ENCODE results near the gene PIK3R1.
"Not testable (repeated sequence)": the region's sequence is repeated elsewhere in the genome, so short reads cannot be mapped to it uniquely, and the experiment has no call there.

The PIK3R1 gene

GRCh38 chr5:68193481-68194036, 22.0 kb upstream of the PIK3R1 start:
- DNase-seq = no peak

DNA sequence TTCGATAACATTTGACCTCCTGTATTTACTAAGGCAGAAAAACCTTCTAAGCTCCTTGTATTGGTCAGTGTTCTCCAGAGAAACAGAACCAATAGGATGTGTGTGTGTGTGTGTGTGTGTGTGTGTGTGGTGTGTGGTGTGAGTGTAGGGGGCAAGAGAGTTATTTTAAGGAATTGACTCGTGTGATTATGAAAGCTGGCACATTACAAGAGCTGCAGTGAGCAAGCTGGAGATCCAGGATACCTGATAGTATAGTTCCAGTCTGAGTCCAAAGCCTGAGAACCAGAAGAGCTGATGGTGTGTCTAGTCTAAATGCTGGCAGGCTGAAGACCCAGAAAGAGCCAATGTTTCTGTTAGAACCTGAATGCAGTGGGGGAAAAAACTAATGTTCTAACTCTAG, 21.2 kb upstream of the PIK3R1 start:
- DNase-seq = no peak

DNA sequence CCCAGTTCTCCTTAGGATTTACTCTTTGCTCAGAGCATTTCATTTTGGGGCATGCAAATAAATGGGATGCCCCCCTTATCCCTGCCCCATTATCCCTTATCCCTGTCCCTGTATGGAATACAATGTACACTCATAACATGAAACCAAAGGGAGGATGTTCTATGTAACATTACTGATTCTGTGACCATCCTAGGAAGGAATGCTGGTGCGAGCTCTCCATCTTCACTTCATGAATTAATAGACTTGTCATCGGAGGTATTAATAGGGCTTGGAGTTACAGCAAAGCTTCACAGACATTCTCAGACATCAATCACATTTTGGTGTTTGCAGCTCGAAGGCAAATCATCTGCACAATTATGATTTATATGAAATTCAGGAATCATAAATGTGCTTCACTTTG, 20.4 kb upstream of the PIK3R1 start:
- DNase-seq = no peak

- DNase-seq = no peak
Observed at GRCh38 chr5:68196876-68197275, 18.7 kb upstream of the PIK3R1 start.

DNA sequence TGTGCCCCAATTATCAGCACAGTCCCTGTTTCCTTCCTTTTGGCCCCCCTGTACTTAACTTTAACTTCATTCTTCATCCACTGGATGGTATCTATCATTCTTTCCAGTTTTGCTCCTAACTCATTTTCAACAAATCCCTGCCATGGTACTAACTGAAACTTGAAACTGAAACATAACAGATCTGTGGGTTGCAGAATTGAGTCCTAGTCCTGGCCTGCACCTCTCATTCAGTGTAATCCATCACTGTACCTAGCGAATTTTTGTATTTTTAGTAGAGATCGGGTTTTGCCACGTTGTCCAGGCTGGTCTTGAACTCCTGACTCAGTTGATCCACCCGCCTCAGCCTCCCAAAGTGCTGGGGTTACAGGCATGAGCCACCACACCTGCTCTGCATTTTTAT, 15.3 kb upstream of the PIK3R1 start:
- no peak for DNase-seq

GRCh38 chr5:68210654-68211053, 4.9 kb upstream of the PIK3R1 start:
- DNase-seq = not testable (repeated sequence)

- no peak for DNase-seq
Observed at GRCh38 chr5:68214482-68215207, 911 bp upstream of the PIK3R1 start.

DNA sequence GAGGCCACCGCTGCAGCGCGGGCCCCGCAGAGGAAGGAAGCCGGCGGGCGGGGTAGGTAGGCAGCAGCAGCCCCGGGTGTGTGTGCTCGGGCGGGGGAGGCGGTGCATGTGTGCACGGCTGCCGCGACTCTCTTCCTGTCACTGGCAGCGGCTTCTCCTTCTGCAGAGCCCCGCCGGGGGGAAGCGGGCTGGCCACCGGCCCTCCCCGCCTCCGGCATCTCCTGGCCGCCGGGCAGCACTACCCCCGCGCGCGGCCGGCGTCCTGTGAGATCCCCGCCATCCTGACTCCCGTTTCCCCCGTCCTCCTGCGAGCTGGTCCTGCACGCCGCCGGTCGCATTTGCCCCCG, 315 bp downstream of the PIK3R1 start:
- DNase-seq = peak in 5 of 6 experiments; percentile 70 to 97 (median 90)

GRCh38 chr5:68216245-68217046, 890 bp downstream of the PIK3R1 start:
- peak; percentile 33 to 75 (median 56) for DNase-seq

DNA sequence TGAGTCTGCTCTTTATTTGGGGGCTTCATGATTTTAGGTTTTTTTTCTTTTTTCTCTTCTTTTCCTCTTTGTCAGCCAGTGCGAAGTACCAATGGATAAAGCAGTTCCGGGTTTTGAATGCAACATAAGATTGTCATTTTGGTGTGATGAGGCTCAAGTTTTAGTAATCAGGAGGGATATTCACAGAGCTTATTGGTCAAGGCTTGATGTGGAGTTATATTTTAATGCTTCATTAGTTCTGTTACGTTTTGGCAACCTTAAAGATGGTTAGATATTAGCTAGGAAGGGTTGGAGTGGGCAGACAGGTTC, 1.4 kb downstream of the PIK3R1 start:
- peak in 1 of 6 experiments; percentile 29 for DNase-seq

GRCh38 chr5:68217528-68217927, 2.0 kb downstream of the PIK3R1 start:
- no peak for DNase-seq

DNA sequence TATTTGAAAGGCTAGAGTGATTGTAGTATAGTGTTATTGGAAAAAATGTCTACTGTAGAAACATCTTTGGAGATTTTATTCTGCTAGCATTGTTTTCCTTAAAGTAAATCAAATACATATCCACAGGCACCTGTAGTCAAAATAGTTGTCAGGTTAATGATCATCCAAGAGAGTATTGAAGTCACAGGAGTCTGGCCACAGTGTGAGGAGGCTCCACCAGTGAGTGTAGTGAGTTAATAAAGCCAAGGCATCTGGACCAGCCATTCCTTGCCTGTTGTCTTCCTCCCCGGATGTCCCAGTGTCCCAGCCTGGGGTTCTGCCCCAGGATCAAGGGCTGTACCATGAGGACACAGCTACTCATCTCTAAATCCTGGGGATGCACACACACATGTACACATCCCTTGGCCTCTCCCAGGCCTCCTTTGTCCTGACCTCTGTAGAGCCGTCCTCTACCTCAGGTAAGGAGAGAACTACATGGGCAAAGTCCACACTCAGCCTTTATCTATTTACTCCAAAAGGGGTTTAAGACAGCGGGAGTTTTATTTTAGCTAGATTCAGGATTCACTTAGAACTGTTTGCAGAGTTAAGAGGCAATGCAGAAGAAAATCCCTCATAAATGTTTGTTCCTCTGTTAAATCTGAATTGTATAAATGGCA, 3.7 kb downstream of the PIK3R1 start:
- no peak for DNase-seq

GRCh38 chr5:68220260-68220659, 4.7 kb downstream of the PIK3R1 start:
- DNase-seq = no peak

GRCh38 chr5:68220914-68221313, 5.4 kb downstream of the PIK3R1 start:
- DNase-seq = no peak

DNA sequence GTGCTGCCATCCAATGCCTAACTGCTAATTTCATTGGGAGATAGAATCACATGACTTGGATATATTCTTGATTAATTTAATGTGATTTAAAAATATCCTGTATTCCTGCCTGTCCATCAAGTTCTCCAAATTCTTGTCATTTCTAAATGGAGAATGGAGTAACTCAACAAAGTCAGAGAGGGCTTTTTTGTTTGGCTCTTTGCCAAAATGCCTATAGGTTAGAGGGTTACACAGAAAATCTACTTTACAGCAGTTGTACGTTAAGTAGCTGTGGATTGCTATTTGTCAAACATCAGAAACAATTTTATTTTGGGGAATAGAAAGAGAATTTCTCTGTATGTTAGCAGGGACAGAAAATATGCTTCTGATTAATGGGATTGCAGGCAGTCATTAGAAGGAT, 5.9 kb downstream of the PIK3R1 start:
- DNase-seq = no peak

GRCh38 chr5:68222310-68222709, 6.8 kb downstream of the PIK3R1 start:
- no peak for DNase-seq

GRCh38 chr5:68222824-68223354, 7.3 kb downstream of the PIK3R1 start:
- no peak for DNase-seq

- no peak for DNase-seq
Observed at GRCh38 chr5:68223904-68224303, 8.3 kb downstream of the PIK3R1 start.

DNA sequence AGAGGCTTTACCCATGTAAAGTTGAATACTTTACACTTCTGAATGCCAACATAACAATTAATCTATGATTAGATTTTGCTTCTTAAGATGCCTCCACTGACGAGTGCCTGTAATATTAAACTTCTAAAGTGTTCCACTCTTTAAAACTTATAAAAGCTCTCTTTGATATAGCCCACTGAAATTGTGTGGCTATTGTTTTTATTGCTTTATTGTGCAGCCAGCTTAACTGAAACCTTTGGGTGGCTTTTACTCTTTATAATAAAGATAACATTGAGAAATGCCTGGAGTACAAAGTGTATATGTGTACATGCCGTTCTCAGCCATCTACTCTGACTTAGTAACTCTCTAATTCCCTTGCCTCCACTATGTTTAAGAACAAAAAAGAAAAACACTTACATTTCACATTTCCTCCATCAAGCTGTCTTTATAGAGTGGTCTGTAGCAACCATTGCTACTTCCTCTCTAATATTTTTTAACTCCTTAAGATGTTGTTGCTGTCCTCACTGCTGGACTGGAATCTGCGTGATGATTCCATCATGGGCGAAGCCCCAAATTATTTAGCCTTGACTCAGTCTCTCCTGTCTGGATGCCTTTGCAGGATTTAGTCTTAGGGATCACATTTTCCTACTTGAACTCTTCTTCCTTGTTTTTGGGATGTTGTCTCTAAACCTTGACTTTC, 9.1 kb downstream of the PIK3R1 start:
- DNase-seq = no peak

DNA sequence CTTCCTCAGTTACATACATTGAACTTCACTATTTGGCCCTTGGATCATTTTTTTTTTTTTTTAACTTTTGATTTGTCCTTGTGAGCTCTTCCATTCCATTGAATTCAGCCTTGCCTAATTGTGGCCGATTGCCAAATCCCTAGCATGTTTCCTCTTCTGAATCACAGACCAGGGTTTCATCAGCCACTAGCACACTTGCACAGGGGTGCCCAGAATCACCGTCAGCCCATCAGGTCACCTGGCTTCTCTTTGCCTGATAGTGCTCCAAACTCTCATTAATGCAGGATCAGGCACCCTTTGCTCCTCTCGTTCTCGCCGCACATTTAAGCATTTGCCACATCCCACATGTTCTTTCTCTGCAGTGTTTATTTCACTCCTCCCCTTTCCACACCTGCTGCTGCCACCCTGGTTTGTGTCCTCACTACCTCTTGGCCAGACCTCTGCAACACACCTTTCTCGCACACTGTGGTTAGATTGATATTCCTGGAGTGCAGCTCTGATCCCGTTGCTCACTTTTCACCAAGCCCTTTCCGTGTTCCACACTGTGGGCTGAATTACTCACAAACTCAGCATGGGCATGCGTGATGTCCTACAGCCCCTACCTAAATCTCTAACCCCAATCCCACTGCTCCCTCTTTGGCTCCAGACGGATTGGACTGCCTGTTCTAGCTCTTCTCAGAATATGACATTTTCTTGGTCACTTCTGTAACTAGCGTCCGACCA, 9.8 kb downstream of the PIK3R1 start:
- no peak for DNase-seq

DNA sequence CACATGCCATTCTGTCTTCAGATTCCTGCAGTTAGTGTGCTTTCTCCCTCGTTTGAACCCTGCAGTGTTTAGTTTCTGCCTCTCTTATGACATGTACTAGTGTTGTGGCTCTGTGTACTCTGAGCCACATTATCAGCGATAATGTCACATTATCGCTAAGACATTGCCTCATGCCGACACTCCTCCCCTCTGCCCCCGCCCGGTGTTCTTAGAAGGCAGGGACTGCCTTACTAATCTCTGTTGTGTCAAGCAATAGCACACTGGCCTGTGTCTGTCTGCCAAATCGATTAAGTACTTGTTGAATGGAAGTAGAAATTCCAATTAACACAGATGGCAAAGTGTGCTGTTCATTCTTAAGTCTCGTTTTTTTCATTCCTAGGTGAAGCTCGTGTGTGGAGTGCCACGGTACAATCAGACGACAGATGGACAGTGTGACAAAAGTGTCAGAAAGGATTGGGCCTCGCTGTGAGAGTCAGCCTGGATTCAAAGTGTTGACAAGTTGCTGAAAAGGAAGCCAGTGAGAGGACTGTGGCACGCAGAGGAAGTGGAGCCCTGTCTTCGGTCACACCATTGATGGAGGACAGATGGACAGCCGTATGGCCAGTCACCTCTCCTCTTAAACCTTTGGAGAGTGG, 10.5 kb downstream of the PIK3R1 start:
- no peak for DNase-seq

Measured in stimulated activated naive CD4-positive, alpha-beta T cell (primary cell).